GM19324 (cell line): ENCODE data around the gene RAC2.
"Not testable (repeated sequence)": the region's sequence is repeated elsewhere in the genome, so short reads cannot be mapped to it uniquely, and the experiment has no call there.

ENCODE experiments used
- ATAC-seq: cut with Tn5 transposase; IDR thresholded peaks from one replicate; pipeline ENCODE4 v1.9.1; 2021; ENCODE audit warnings: mild to moderate bottlenecking, moderate library complexity; ENCODE audit not compliant: unreplicated experiment, low FRiP score

RAC2 gene

GRCh38 chr22:37237371-37238268, 6.4 kb downstream of the RAC2 start:
- ATAC-seq, result no peak

GRCh38 chr22:37235897-37236607, 8.0 kb downstream of the RAC2 start:
- no peak for ATAC-seq

- ATAC-seq, result no peak
Observed at GRCh38 chr22:37234736-37235711, 9.0 kb downstream of the RAC2 start.

DNA sequence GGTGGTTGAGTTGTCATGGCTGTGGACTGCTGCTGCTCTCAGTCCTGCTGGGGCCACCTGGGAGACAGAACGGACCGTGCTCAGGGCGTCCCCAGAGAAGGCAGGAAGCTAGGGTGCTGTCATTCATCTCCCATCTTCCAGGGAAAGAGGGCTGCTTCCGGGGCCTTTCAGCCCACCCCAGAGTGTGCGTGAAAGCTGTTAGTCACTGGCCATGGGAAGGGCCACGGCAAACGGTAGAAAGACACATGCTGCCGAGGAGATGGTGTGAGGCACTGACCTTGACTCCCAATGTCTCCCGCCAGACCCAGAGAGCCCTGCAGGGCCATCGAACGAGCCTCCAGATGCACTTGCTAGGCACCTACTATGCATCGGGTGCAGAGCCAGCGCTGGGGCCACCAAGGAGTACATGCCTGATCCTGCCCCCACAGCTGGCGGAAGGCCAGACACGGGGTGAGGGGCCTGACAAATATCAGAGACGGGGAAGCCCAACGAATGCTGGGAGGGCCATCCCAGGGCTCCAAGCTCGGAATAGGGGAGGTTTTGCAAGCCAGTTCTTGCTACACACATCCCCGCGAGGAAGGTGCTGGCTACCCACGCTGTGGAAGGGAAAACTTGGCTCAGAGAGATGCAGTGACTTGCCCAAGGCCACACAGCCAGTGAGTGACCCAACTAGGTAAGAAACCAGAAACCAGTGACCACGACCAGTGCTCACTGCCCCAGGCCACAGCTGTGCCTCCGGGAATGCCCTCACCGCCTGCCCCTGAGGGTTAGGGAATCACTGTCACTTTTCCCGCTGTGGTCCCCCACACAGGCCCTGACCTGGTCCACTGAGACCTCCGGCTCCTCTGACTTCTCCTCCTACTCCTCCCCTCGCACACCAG, 10.1 kb downstream of the RAC2 start:
- ATAC-seq, result no peak

GRCh38 chr22:37233371-37233750, 10.7 kb downstream of the RAC2 start:
- not testable (repeated sequence) for ATAC-seq

GRCh38 chr22:37232140-37232998, 11.7 kb downstream of the RAC2 start:
- ATAC-seq, result no peak

DNA sequence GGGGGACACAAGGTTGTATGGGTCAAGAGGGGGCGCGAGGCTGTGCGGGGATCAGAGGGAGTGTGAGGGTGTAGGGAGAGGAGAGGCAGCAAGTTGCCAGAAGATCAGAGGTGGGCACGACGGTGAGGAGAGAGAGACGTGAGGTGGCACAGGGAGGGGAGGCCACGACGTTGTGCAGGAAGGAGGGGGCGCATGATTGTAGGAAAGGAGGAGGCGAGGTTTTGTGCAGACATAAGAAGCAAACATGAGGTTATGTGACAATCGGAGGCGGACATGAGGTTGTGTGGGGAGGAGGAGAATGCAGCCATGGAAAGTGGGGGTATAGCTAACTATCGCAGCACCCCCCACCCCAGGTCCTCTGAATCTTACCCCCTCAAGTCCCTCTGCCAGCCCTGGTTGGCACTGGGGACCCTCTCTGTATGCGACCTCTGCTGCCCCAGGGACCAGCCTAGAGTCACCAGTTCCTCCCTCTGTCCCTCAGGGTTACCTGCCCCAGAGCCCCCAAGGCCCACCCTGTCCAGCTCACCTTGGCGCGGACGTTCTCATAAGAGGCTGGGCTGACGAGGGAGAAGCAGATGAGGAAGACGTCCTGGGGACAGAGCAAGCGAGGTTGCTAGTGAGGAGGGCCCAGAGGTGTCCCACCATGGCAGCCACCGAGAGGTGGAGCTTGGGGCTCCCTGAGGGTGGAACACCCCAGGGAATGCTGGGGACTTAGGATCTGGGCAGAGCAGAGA, 12.5 kb downstream of the RAC2 start:
- ATAC-seq, result no peak

GRCh38 chr22:37230673-37231405, 13.2 kb downstream of the RAC2 start:
- no peak for ATAC-seq

DNA sequence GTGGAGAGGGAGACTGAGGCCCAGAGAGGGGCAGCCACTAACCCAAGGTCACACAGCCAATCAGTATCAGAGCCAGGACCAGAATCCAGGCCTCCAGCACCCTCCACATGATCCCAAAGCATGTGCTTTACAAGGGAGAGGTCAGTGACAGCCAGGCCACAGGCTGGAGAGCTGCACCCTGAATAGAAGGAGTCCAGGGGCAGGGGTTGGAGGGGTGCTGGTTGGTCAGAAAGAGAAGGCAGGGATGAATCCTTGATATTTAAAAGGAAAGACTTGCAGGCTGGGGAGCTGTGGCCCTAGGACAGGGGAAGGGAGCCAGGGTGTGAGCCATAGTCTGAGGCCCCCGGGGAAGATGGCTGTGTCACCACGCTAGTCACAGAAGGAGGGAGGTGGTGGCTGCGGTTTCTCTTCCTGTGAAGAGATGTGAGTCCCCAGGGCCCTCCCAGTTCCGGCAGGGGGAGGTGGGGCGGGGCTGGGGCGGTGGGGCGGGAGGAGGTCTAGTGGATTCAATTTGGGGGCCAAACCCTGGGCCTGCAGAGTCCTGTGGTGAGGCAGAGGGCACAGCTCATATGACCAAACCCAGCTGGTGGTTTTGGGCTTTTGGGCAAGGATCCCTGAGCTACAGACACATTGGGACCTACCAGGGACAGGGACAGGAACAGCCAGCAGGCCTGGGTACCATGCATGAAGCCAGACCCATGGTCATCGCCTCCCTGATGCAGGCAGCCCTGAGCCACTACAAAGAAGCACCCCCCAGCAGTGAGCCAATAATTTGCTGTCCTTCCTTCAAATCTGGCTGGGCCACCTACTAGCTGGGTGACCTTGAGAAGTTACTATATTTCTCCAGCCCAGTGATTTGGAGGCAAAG, 14.0 kb downstream of the RAC2 start:
- ATAC-seq, result no peak

DNA sequence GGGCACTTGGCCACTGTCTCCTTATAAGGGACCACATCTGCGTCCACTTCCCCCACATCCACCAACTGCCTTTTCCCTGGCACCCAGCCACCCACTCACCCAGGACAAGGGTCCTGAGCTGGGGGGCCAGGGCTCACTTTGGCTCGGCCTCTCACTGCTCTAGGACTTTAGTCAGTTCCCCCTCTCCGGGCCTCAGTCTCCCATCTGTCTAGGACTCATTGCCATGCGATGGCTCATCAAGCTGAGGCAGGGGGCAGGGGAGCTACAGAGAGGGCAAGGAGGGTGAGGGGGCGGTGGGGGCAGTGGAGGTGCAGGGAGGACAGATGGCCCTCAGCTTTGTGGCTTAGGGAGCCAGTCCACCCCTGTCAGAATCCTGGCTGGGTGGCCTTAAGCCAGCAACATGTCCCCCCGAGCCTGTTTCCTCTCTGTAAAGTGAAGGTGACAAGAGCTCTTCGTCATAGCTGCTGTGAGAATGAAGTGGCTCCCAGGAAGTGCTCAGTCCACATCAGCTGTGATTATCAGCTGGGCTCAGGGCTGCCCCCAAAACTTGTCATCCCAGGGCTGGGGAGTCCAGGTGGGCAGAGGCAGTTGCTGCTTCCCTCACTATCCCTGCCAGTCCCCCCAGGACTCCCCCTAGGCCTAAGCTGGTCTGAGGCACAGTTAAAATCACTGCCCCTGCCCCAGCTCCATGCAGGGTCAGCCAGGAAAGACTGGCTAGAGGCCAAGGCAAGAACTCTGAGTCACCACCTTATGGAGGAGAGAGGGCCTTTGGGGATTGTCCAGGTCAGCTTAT, 14.9 kb downstream of the RAC2 start:
- ATAC-seq, result no peak

DNA sequence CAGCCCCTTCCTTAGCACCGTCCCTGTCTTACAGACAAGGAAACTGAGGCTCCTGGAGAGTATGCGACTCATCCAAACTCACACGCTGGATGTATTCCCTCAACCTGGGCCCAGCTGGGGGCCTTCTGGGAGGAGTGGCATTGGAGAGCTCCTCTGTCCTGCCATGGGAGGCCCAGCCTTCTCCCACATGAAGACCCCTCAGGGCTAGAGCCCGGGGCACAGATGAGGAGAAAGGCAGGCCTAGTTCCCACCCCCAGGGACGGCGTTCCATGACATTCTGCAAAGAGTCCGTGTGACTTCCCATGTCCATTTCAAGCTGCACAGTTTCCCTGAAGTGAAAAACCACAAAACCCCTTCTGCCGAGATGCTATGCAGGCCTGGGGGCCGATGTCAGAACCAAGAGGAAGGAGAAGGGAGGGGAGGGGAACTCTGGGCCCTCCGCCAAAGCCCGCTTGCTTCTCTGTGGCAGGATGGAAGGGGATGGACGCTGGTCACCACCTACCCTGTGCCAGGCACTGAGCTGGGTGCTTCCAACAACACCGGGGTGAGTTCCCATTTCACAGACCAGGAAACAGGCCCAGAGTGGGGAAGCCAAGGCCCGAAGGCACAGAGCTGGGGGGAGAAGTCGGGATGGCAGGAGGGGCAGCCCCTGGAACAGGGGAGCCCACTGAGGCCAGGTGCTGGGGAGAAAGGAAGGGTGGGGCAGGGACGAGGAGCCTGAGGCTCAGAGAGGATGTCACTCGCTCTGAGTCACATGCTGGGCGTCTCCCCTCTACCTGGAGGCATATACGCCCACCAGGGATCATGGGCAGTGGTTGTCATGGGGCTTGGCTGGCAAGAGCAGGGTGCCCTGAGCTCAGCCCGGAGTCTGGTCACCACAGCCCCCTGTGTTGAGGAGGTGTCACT, 15.7 kb downstream of the RAC2 start:
- no peak for ATAC-seq

GRCh38 chr22:37226514-37226913, 17.6 kb downstream of the RAC2 start:
- ATAC-seq, result no peak

GRCh38 chr22:37226087-37226486, 18.0 kb downstream of the RAC2 start:
- ATAC-seq, result no peak

- ATAC-seq, result no peak
Observed at GRCh38 chr22:37225481-37225880, 18.6 kb downstream of the RAC2 start.
